HG03457 (cell line): ENCODE measurements around the gene FBXO17.
"Not testable (repeated sequence)": the region's sequence is repeated elsewhere in the genome, so short reads cannot be mapped to it uniquely, and the experiment has no call there.

ENCODE experiments used
- ATAC-seq: cut with Tn5 transposase; IDR thresholded peaks from one replicate; pipeline ENCODE4 v1.9.1; 2021; ENCODE audit warnings: moderate number of reproducible peaks; ENCODE audit not compliant: unreplicated experiment

The FBXO17 gene

GRCh38 chr19:38980583-38981374 lies 5.2 kb upstream of the FBXO17 start:
- no peak for ATAC-seq

- no peak for ATAC-seq
These were observed 4.3 kb upstream of the FBXO17 start for GRCh38 chr19:38979812-38980211.

GRCh38 chr19:38978326-38978689 lies 2.8 kb upstream of the FBXO17 start:
- no peak for ATAC-seq

- ATAC-seq, result no peak
These were observed 2.1 kb upstream of the FBXO17 start for GRCh38 chr19:38977445-38978325.

- no peak for ATAC-seq
These were observed 324 bp upstream of the FBXO17 start for GRCh38 chr19:38975861-38976271.

- ATAC-seq, result no peak
These were observed 823 bp downstream of the FBXO17 start for GRCh38 chr19:38974624-38975213.

DNA sequence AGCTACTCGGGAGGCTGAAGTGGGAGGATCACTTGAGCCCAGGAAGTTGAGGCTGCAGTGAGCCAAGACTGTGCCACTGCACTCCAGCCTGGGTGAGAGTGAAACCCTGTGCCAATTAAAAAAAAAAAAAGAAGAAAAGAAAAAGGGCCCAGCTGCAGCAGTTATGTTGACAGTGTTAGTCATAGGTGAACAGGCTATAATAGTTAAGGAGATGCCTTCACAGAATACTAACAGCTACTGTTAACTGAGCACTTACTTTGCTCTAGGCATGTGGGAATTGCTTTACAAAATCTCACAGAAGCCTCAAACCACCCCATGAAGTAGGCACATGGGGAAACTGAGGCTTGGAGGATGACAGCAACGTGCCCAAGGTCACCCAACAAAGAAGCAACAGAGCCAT lies 3.9 kb downstream of the FBXO17 start:
- ATAC-seq, result no peak

GRCh38 chr19:38970664-38971532 lies 4.6 kb downstream of the FBXO17 start:
- ATAC-seq, result no peak

DNA sequence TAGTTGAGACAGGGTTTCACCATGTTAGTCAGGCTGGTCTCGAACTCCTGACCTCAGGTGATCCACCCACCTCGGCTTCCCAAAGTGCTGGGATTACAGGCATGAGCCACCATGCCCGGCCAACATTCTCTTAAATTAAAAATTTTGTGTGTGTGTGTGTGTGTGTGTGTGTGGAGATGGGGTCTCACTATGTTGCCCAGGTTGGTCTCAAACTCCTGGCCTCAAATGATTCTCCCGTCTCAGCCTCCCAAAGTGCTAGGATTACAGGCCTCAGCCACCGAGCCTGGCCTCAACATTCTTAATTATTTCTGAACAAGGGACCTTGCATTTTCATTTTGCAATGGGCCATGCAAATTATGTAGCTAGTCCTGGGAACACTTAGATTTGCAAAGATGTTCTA lies 9.4 kb downstream of the FBXO17 start:
- not testable (repeated sequence) for ATAC-seq

GRCh38 chr19:38964738-38965137 lies 10.8 kb downstream of the FBXO17 start:
- no peak for ATAC-seq

- no peak for ATAC-seq
These were observed 15.9 kb downstream of the FBXO17 start for GRCh38 chr19:38959618-38960017.

DNA sequence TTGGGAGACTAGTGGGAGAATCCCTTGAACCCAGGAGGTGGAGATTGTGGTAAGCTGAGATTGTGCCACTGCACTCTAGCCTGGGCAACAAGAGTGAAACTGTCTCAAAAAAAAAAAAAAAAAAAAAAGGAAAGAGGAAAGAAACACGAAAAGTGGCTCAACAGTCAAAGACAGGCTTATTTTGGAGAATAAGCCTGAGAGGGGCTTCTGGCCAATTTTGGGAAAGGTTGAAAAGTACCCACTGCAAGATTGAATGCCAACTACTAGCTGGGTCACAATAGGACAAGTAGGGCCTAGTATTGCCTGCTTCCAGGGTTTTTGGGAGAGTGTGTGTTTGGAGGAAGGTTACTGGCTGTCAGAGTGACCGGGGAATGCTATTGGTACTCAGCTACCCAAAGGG lies 17.2 kb downstream of the FBXO17 start:
- no peak for ATAC-seq

DNA sequence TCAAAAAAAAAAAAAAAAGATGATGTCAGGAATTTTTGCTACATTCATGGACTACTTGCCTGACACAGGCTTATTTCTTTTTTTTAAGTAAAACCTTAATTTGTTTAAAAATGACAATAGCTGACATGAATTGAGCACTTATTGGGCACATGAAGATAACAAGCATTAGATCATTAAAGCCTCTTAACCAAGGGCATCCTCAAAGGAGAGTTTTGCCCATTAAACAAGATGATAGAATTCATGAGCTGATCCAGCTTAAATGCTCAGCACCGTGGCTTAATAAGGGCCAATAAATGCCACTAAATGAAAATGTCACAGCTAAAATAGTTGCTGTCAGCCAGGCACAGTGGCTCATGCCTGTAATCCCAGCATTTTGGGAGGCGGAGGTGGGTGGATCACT lies 19.3 kb downstream of the FBXO17 start:
- no peak for ATAC-seq

DNA sequence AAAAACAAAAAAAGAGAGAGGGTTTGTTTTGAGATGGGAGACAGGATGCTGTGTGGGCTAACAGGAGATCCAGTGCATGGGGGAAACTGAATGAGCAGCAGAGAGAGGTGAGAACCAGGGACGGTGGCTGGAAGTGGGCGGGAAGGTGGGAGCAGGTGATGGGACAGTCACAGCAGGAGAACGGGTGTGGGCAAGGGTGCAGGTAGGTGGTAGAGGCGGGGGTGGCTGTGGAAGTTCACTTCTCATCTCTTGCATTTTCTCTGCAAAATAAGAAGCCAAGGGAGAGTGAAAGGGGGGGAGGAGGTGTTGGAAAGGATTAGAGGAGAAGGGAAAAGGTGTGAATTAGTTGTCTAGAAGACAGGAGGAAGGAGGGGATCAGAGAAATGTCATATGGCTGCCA lies 21.9 kb downstream of the FBXO17 start:
- no peak for ATAC-seq

DNA sequence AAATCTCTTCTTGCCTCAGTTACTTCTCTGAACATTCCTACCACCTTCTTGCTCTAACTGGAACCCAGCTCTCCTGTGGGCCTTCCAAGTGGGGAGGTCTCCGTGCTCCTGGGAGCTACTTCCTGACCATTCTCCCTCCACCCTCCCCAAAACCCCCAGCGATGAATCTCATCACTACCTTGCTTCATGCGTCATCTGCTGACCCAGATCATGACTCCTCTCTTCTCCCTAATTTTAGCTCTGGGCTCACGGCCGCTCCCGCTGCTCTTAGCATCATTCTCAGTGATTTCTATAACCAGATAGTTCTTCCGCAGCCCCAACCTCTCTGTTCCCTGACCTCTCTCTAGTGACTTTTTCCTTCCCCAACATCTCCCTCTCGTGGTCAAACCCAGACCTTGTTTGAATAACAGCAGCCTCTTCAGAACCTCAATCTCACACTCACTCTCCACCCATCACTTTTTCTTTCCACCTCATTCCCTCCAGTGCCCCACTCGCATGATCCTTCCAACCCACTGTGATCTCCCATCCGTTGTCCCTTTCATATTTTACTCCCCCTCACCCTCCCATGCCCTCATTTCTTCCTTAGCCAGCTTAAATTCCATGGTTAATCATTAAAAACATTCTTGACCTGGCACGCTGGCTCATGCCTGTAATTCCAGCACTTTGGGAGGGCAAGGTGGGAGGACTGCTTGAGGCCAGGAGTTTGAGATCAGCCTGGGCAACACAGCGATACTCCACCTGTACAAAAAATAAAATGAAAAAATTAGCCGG lies 23.0 kb downstream of the FBXO17 start:
- ATAC-seq, result no peak

GRCh38 chr19:38951187-38951586 lies 24.4 kb downstream of the FBXO17 start:
- ATAC-seq, result no peak

- ATAC-seq, result no peak
These were observed 25.8 kb downstream of the FBXO17 start for GRCh38 chr19:38949580-38950367.

DNA sequence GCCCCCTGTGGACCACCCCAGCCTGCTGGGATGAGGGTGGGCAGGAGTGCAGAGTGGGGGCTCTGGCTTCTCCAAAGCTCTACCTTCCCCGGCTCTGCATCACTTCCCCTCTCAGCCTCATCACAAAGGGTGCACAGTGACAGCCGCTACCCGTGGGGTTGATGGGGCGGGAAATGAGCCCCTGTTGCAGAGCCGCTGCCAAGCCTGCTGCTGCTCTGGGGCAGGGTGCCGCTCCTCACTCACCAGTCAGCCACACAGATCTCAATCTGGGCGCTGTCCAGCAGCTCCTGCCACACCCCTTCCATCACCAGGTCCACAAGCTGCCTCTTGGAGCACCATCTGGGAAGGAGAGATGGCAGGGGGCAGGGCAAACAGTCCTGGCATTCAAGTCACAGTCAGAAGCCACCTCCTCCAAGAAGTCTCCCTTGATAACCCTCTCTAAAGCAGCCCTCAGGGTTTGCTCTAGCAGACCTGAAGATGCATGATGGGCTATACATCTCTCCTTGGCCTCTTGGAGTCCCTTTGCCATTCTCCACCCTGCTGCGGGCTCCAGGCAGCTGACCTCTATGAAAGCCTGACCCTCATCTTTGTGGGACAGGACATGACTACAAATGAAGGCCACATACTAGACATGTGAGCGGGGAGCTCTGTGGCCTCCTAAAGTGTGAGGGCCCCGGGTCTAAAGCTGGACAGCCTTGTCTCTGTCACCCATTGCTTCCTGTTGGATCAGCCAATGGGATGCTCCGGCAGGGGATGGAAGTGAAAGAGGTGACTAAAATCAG lies 29.1 kb downstream of the FBXO17 start:
- no peak for ATAC-seq
